ENCODE data around the gene BLOC1S5.
"Not testable (repeated sequence)": the region's sequence is repeated elsewhere in the genome, so short reads cannot be mapped to it uniquely, and the experiment has no call there.

BLOC1S5 gene

DNA sequence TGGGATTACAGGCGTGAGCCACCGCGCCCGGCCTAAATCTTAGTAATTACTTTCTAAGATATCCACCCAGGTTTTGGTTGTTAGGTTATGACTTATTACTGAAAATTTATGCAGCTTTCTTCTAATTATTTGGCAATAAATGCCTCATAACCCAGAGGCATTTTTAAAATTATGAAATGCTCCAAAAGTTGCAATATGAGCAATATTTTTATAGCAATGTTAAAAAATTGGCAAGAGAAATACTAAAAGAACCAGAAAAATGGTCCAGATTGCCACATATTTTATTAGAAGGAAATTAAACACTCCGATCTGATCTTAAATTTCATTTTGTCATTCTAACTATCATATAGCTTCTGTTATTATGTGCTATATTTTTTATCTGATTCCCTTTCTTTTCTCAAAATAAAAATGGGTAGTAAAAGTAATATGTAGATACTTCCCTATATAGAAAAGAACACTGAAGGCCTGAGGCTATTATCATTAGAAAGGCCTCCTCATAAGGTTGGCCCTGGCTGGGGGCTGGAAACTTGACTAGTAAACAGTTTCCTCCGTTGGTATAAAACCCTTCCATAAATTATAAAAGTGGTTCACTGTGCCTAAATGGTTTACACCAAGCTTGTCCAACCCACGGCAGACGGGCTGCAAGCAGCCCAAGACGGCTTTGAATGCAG, 22.1 kb downstream of the BLOC1S5 start:
- DNase-seq (ENCODE audit: low read depth) = no peak

- DNase-seq (ENCODE audit: low read depth) = not testable (repeated sequence)
Observed at GRCh38 chr6:8034107-8034506, 30.1 kb downstream of the BLOC1S5 start.

DNA sequence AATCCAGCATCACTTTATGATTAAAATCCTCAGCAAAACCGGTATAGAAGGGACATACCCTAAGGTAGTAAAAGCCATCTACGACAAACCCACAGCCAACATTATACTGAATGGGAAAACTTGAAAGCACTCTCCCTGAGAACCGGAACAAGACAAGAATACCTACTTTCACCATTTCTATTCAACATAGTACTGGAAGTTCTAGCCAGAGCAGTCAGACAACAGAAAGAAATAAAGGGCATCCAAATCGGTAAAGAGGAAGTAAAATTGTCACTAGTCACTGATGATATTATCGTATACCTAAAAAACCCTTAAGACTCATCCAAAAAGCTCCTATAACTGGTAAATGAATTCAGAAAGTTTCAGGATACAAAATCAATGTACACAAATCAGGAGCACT, 33.3 kb downstream of the BLOC1S5 start:
- no peak for DNase-seq (ENCODE audit: low read depth)

GRCh38 chr6:8029243-8029870, 34.8 kb downstream of the BLOC1S5 start:
- no peak for DNase-seq (ENCODE audit: low read depth)

- DNase-seq (ENCODE audit: low read depth) = no peak
Observed at GRCh38 chr6:8027965-8028651, 36.1 kb downstream of the BLOC1S5 start.

GRCh38 chr6:8026800-8027199, 37.4 kb downstream of the BLOC1S5 start:
- no peak for DNase-seq (ENCODE audit: low read depth)

GRCh38 chr6:8025191-8025590, 39.0 kb downstream of the BLOC1S5 start:
- DNase-seq (ENCODE audit: low read depth) = no peak

DNA sequence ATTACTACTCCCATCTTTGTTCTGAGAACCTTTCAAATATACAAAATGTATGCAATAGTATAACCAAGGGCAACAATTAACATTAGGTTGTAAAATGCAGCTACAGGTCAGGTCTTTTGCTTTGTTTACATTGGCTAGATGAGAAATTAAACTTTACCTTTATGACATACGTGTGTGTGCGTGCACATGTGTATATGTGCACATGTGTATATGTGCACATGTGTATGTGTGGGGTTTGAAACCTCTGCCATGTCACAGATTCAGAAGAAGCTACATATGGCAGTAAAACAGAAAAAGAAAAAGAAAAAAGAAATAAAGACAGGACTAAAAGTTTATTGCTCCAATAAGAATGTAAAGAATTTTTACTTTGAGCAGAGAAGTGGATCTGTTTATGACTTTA, 40.6 kb downstream of the BLOC1S5 start:
- DNase-seq (ENCODE audit: low read depth) = no peak

DNA sequence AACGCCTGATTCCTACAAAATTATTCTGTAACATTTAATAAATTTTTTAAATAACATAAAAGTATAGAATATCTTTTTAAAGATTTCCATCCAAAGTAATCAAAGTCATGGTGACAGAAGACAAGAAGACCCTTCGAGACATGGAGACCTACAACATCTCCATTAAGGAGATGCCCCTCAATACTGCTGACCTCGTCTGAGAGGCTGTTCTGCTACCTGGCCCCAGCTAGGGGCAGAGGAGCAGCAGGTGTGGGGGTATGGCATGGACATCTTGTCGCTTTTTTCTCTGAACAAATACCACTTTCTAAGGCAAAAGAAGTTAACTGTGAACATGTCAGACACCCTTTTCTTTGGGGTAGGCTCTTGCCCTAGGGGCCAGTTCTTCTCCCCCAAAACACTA, 44.1 kb downstream of the BLOC1S5 start:
- no peak for DNase-seq (ENCODE audit: low read depth)

DNA sequence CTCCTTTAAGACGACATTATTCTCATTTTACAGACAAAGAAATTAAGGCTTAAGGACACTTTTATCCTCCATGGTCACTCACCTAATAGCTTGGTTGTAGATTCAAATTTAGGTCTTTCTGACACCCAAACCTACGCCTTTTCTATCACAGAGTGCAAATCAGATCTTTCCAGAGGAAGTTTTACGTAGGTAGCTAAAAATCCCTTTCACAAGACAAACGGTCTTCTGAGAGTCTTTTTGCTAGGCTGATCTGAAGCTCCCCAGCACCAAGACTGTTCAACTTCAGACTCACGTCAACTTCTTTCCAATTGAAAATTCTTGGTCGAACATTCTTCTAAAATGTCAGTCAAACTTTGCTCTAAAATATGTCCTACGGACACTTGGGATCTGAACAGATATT, 46.5 kb downstream of the BLOC1S5 start:
- DNase-seq (ENCODE audit: low read depth) = no peak

DNA sequence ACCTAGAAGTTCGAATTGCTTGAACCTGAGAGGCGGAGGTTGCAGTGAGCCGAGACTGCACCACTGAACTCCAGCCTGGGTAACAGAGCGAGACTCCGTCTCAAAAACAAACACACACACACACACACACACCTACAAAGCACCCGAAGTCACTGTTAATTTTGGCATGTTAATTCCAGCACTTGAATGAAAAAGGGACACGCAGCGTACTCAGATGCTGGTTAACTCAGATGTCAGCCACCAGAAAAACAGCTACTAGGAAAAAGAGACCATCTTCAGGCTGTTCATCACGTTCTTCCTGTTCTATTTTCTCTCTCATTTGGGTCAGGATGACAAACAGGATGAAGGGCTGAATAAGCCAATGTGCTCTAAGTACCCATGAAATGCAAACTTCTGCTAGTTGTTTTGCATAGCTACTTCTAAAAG, 46.9 kb downstream of the BLOC1S5 start:
- no peak for DNase-seq (ENCODE audit: low read depth)

GRCh38 chr6:8014947-8015346, 49.2 kb downstream of the BLOC1S5 start:
- no peak for DNase-seq (ENCODE audit: low read depth)

DNA sequence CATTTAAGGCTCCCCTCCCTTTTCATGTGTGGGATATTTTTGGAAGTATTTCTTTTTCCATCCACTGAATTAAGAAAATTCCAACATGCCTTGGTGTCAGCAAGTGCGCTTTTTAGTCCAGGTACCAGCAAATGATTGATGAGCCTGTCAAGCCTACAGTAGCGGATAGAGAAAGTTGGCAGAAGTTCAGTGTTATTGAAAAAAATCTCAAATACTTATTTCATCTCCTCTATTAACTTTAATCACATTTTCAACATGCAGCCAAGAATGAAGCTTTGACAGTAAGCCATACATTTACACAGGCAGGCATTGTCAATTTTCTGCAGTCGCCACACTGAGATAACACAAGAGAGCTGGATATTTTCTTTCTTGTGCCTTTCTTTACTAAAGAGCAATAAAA, 50.4 kb downstream of the BLOC1S5 start:
- no peak for DNase-seq (ENCODE audit: low read depth)

DNA sequence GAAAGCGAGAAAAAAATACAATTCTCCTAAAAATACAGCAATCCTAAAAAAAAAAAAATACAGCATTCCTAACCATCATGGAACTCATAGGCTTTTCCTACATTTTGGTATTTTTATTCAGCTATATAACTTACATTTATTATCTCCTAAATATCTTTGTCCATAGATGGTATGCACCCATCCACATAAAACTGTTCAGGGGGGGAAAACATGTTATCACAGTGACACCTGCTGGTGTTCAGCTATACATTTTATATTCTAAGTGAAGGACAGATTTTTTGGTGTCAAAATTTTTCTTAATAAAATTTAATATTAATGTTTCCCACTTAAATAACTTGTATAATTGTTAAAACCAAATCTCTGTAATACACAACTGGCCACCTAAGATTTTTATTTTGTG, 58.0 kb downstream of the BLOC1S5 start:
- no peak for DNase-seq (ENCODE audit: low read depth)

DNA sequence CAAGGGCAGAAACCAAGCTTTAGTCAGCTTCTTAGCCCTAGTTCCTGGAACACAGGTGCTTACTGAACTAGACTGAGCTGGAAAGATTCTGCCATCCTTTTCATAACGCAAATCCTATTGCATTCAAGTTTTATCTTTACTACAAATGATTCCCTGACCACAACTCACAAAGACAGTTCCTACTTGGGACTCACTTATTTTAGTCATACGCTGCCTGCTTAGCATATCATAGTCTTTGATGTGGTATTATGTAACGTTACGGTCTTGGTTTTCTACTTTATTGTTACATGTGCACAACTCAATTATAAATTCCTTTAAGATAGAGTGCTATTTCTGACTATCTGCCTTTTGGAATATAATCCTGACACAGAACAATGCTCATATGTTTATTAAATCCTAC, 59.1 kb downstream of the BLOC1S5 start:
- no peak for DNase-seq (ENCODE audit: low read depth)

DNA sequence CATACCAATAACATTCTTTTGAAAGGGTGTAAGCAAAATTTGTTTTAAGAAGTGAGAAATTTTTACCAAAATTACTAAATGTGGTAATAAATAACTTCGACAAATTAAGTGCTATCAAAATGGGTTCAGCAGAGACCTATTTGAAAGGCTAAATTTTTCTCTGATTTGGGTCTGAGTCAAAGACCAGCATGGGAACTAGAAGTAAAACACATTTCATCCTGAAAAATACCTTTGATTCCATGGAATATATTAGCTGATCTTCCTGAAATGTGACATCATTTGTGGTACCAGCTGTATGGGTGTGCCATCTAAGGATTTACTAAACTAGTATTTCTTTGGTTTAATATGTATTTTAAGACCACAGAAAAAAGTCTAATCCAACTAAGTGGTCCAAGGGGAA, 63.6 kb downstream of the BLOC1S5 start:
- DNase-seq (ENCODE audit: low read depth) = no peak

DNA sequence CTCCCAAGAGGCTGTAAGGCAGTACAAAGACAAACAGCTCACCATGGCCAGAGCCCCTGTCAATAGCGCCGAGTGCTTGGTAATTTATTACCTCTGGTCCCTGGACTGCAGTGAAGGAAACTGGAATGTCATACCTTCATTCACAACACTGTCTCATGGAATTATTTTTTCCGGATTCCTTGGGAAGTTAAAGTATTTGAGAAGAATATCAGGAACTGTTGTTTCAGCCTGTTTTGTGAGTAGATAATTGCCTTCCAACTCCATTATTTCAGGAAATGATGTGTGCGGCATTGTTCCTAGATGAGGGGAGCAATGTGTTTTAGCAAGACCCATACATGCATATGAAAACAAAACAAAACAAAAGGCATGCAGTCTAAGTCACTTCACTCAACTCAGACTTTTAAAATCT, 64.0 kb downstream of the BLOC1S5 start:
- no peak for DNase-seq (ENCODE audit: low read depth)

- DNase-seq (ENCODE audit: low read depth) = no peak
Observed at GRCh38 chr6:7999201-7999600, 65.0 kb downstream of the BLOC1S5 start.

GRCh38 chr6:7998103-7998725, 66.0 kb downstream of the BLOC1S5 start:
- DNase-seq (ENCODE audit: low read depth) = no peak

DNA sequence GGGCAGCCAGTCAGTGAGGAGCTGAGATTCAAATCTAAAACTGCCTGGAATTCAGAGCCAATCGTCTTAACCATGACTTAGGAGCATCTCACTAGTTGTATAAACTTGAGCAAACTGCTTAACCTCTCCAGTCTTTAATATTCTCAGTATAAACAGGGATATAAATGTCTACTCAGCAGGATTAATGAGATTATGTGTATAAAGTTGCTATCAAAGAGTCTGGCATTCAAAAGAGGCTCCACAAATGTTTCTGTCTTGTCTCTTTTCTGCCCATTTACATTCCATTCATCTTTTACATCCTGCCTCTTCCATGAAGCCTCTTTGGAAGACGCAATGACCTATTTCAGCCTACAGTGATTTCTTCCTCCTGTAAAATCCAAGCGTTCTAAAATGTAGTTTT, 66.9 kb downstream of the BLOC1S5 start:
- DNase-seq (ENCODE audit: low read depth) = no peak

- DNase-seq (ENCODE audit: low read depth) = no peak
Observed at GRCh38 chr6:7996538-7997111, 67.6 kb downstream of the BLOC1S5 start.

DNA sequence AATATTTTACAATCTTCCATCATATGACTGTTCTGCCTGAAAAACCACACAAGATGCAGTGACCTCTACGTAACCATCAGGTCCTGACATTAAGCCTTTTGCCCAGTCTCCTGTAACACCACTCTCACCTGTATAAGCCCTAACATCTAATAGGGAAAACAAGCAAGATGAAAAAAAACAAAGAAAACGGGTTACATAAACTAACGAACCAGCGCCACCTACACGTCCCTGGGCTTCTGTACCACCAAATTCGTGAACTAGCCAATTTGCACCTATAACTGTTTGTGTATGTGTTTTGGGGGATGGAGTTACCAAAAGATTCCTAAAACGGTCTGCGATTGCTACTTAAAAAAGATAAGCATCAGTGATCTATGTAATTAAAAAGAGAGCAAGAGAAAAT, 70.2 kb downstream of the BLOC1S5 start:
- DNase-seq (ENCODE audit: low read depth) = no peak

GRCh38 chr6:7993399-7993798, 70.8 kb downstream of the BLOC1S5 start:
- no peak for DNase-seq (ENCODE audit: low read depth)

Data from stimulated activated CD8-positive, alpha-beta memory T cell treated with anti-CD3 and anti-CD28 coated beads, Interleukin-7, amount 100 ng/mL, for 24 hours (primary cell).